ENCODE data around the gene SLF2. TPM values are rescaled to one million over a fixed set of nuclear protein-coding genes. Genes with fewer than 3 reads are reported as not detected.
A peak's percentile ranks its signal among the peaks of the same experiment; 100 is the strongest.

The SLF2 gene
- total RNA-seq, 2 donors from 2014 or later = 15.1 to 21.9 TPM

DNA sequence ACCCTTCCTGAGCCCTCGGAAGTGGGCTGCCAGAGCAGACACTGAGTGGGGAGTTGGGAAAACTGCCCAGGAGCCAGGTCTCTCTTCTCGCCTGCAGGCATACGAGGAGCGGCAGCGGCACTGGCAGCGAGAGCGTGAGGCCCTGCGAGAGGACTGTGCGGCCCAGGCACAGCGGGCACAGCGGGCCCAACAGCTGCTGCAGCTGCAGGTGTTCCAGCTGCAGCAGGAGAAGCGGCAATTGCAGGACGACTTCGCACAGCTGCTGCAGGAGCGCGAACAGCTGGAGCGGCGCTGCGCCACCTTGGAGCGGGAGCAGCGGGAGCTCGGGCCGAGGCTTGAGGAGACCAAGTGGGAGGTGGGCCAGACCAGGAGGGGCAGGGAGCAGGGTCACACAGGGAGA lies 92.6 kb downstream of the SLF2 start:
- Histone ChIP-seq H3K27me3 (no peaks in the 10 kb centered on the region), H3K9ac (ENCODE audit: low read depth in 2 of 2, low read length in 2 of 2) (no peak overlapping the region), H3K36me3 (no peaks in the 10 kb centered on the region), H3K9me3 (no peaks in the 10 kb centered on the region), H3K4me1 (peaks cover 7% of the 10 kb centered on the region), H3K4me3 (no peak overlapping the region), H3K27ac (no peak overlapping the region)
- no peak for DNase-seq
- intact Hi-C loops (cut with DNase I) = no loop called here
- TF ChIP-seq, protein P1, sequence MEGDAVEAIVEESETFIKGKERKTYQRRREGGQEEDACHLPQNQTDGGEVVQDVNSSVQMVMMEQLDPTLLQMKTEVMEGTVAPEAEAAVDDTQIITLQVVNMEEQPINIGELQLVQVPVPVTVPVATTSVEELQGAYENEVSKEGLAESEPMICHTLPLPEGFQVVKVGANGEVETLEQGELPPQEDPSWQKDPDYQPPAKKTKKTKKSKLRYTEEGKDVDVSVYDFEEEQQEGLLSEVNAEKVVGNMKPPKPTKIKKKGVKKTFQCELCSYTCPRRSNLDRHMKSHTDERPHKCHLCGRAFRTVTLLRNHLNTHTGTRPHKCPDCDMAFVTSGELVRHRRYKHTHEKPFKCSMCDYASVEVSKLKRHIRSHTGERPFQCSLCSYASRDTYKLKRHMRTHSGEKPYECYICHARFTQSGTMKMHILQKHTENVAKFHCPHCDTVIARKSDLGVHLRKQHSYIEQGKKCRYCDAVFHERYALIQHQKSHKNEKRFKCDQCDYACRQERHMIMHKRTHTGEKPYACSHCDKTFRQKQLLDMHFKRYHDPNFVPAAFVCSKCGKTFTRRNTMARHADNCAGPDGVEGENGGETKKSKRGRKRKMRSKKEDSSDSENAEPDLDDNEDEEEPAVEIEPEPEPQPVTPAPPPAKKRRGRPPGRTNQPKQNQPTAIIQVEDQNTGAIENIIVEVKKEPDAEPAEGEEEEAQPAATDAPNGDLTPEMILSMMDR (IDR thresholded peaks at IDR 0.05) = no peak

DNA sequence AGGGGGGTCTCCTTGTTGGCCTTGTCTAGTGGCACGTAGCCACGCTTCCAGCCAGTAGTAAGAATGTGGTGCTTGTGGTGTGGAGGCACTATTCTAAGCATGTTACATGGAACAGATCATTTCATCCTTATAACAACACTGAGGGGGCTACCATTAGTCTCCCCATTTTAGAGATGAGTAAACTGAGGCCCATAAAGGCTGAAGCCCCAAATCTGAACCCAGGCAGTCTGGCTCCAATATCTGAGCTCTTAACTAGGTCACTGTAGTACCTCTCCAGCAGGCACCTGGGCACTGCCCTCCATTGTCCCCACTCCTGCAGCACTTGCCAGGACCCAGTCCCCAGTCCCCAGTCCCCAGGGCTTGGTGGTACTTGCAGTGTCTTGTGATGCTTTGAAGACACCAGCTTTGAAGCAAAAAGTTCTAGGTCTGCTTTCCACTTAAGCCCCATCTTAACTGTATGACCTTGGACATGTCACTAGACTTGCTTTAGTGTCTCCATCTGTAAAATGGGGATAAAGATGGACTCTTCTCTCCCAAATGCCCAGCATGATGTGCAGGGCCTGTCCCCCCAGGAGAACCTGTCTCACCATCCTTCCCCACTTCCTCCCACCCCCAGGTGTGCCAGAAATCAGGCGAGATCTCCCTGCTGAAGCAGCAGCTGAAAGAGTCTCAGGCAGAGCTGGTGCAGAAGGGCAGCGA lies 93.3 kb downstream of the SLF2 start:
- TF ChIP-seq, protein P1 (IDR thresholded peaks at IDR 0.05) = no peak
- Histone ChIP-seq H3K36me3 (no peaks in the 10 kb centered on the region), H3K4me1 (peaks cover 7% of the 10 kb centered on the region), H3K9ac (ENCODE audit: low read depth in 2 of 2, low read length in 2 of 2) (no peak overlapping the region), H3K4me3 (no peak overlapping the region), H3K9me3 (no peaks in the 10 kb centered on the region), H3K27ac (no peak overlapping the region), H3K27me3 (no peaks in the 10 kb centered on the region)
- DNase-seq = no peak
- intact Hi-C loops (cut with DNase I) = no loop called here

DNA sequence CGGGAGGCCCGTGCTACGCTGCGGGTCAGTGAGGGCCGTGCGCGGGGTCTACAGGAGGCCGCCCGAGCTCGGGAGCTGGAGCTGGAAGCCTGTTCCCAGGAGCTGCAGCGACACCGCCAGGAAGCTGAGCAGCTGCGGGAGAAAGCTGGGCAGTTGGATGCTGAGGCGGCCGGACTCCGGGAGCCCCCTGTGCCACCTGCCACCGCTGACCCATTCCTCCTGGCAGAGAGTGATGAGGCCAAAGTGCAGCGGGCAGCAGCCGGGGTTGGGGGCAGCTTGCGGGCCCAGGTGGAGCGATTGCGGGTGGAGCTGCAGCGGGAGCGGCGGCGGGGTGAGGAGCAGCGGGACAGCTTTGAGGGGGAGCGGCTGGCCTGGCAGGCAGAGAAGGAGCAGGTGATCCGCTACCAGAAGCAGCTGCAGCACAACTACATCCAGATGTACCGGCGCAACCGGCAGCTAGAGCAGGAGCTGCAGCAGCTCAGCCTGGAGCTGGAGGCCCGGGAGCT lies 93.9 kb downstream of the SLF2 start:
- no peak overlapping the region for H3K27ac ChIP-seq
- no peak overlapping the region for H3K4me3 ChIP-seq
- peaks cover 5% of the 10 kb centered on the region for H3K4me1 ChIP-seq
- intact Hi-C loops (cut with DNase I) = no loop called here
- no peaks in the 10 kb centered on the region for H3K9me3 ChIP-seq
- no peaks in the 10 kb centered on the region for H3K27me3 ChIP-seq
- TF ChIP-seq, protein P1 (IDR thresholded peaks at IDR 0.05) = no peak
- no peaks in the 10 kb centered on the region for H3K36me3 ChIP-seq
- peak overlapping the region in 1 of 2 donors; percentile 12 for H3K9ac ChIP-seq (ENCODE audit: low read depth in 2 of 2, low read length in 2 of 2)
- DNase-seq = no peak

DNA sequence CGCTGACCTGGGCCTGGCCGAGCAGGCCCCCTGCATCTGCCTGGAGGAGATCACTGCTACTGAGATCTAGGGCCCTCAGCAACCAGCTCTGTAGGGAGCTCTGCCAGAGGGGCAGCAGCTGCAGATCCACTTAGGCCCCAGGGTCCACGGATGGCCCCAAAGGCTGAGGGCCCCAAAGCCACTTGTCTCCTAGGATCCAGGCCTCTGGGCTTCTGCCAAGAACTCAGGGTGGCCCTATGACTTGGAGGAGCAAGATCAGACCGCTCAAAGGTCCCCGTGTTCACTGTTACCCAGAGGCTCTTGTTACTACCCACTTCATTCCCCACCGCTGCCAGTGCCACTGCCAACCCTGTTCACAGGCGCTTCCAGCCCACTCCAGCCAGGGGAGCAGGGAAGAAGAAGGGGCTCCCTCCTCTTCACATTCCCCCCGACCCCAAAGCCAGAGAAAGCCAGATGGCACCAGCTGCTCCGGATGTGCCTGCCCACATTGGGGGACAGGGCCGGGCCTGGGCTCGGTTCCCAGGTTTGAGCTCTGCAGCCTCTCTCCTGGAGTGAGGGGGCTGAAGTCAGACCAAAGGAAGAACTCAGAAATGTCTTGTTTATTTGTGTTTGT lies 94.4 kb downstream of the SLF2 start:
- Histone ChIP-seq H3K27ac (no peak overlapping the region), H3K27me3 (no peaks in the 10 kb centered on the region), H3K4me1 (no peaks in the 10 kb centered on the region), H3K4me3 (no peak overlapping the region), H3K9me3 (no peaks in the 10 kb centered on the region), H3K9ac (ENCODE audit: low read depth in 2 of 2, low read length in 2 of 2) (no peak overlapping the region), H3K36me3 (no peaks in the 10 kb centered on the region)
- no peak for DNase-seq
- intact Hi-C loops (cut with DNase I) = no loop called here
- TF ChIP-seq, protein P1 (IDR thresholded peaks at IDR 0.05) = no peak

DNA sequence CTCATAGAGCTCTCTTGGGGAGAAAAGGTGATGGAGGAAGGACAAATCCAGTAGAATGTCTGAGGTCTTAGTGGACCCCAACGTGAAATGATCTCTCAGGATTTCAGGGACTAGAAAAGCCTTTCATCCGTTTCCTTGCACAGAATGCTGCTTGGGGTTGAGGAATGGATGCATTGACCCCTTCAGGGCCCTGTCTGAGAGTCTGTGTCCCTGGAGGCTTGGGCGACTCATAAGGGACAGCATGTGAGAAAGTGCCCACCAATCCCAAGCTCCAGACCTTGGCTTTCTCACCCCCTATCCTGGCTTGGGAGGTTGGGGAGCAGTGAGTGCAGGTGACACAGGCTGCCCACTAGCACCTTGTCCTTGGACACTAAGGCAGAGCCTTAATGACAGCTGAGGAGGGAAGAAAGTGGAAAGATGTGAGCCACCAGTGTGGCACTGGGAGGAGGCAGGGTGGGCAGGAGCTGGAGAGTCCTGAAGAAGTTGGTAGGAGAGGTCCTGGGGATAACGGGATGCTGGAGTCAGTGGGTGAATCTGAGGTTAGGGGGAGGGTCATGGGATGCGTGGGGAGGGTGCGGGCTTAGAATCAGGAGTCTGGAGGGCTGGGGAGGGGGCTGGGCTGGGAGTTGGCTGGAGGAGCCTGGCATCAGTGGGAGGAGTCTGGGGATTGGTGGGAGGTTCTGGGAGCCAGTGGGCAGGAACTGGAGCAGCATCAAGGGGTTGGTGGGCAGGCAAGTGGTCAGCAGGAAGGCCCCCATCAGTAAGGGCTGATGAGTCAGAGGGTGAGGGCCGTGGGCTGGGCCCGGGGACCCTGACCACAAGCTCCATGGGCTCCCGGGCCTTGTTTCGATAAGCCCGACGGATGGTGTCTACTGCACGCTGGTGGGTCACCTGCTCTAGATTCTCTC lies 95.4 kb downstream of the SLF2 start:
- H3K9me3 ChIP-seq = no peaks in the 10 kb centered on the region
- no peak overlapping the region for H3K27ac ChIP-seq
- intact Hi-C loops (cut with DNase I) = no loop called here
- no peaks in the 10 kb centered on the region for H3K27me3 ChIP-seq
- no peak overlapping the region for H3K4me3 ChIP-seq
- peak overlapping the region in 1 of 2 donors; percentile 35 for H3K9ac ChIP-seq (ENCODE audit: low read depth in 2 of 2, low read length in 2 of 2)
- no peak for DNase-seq
- H3K36me3 ChIP-seq = no peaks in the 10 kb centered on the region
- TF ChIP-seq, protein P1 (IDR thresholded peaks at IDR 0.05) = no peak
- no peaks in the 10 kb centered on the region for H3K4me1 ChIP-seq
